ENCODE measurements around the gene PRICKLE4.

PRICKLE4 gene

DNA sequence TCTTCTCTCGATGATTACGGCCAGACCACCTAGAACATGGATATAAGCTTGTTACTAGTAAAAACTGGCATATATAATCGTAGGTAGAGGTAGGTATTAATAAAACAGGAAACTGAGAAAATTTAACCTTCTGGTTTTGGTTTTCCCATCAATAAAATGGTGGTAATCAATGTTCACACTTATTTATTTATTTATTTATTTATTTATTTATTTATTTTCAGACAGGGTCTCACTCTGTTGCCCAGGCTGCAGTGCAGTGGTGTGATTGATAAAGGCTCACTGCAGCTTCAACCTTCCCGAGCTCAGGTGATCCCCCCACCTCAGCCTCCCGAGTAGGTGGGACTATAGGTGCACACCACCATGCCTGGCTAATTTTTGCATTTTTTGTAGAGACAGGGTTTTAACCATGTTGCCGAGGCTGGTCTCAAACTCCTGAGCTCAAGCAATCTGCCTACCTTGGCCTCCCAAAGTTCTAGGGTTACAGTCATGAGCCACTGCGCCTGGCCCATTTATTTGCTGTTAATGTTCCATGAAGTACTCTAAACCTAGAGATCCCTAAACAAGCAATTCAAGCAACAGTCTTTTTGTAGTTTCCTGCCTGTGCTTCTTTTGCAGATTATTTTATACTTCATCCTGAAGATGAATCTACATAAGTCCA, 18.4 kb downstream of the PRICKLE4 start (continued):
- TF ChIP-seq, protein P1, sequence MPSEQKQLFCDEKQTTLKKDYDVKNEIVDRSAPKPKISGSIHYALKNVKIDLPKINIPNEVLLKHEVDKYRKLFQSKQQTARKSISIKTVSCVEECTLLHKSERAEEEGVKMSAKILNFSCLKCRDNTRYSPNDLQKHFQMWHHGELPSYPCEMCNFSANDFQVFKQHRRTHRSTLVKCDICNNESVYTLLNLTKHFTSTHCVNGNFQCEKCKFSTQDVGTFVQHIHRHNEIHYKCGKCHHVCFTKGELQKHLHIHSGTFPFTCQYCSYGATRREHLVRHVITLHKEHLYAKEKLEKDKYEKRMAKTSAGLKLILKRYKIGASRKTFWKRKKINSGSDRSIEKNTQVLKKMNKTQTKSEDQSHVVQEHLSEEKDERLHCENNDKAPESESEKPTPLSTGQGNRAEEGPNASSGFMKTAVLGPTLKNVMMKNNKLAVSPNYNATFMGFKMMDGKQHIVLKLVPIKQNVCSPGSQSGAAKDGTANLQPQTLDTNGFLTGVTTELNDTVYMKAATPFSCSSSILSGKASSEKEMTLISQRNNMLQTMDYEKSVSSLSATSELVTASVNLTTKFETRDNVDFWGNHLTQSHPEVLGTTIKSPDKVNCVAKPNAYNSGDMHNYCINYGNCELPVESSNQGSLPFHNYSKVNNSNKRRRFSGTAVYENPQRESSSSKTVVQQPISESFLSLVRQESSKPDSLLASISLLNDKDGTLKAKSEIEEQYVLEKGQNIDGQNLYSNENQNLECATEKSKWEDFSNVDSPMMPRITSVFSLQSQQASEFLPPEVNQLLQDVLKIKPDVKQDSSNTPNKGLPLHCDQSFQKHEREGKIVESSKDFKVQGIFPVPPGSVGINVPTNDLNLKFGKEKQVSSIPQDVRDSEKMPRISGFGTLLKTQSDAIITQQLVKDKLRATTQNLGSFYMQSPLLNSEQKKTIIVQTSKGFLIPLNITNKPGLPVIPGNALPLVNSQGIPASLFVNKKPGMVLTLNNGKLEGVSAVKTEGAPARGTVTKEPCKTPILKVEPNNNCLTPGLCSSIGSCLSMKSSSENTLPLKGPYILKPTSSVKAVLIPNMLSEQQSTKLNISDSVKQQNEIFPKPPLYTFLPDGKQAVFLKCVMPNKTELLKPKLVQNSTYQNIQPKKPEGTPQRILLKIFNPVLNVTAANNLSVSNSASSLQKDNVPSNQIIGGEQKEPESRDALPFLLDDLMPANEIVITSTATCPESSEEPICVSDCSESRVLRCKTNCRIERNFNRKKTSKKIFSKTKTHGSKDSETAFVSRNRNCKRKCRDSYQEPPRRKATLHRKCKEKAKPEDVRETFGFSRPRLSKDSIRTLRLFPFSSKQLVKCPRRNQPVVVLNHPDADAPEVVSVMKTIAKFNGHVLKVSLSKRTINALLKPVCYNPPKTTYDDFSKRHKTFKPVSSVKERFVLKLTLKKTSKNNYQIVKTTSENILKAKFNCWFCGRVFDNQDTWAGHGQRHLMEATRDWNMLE (tag by site-specific recombination; conservative IDR thresholded peaks at IDR 0.05; ENCODE audit: low read depth), result peak; percentile 89
- no peak for TF ChIP-seq ZFHX2 (tag by site-specific recombination; conservative IDR thresholded peaks at IDR 0.05)
- TF ChIP-seq ZNF777 (tag by site-specific recombination; IDR thresholded peaks at IDR 0.05; ENCODE audit: borderline replicate concordance), result no peak
- TF ChIP-seq OSR2 (tag by site-specific recombination; IDR thresholded peaks at IDR 0.05), result no peak
- TF ChIP-seq, protein P2, sequence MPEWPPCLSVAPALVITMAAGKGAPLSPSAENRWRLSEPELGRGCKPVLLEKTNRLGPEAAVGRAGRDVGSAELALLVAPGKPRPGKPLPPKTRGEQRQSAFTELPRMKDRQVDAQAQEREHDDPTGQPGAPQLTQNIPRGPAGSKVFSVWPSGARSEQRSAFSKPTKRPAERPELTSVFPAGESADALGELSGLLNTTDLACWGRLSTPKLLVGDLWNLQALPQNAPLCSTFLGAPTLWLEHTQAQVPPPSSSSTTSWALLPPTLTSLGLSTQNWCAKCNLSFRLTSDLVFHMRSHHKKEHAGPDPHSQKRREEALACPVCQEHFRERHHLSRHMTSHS (tag by site-specific recombination; IDR thresholded peaks at IDR 0.05), result no peak
- no peak for TF ChIP-seq ZSCAN16 (tag by site-specific recombination; IDR thresholded peaks at IDR 0.05)
- TF ChIP-seq ZNF221 (tag by site-specific recombination; IDR thresholded peaks at IDR 0.05; ENCODE audit: borderline replicate concordance), result no peak
- no peak for TF ChIP-seq ZNF561 (tag by site-specific recombination; IDR thresholded peaks at IDR 0.05; ENCODE audit: borderline replicate concordance)
- no peak for TF ChIP-seq KLF10 (tag by site-specific recombination; IDR thresholded peaks at IDR 0.05)
- peak; percentile 91 for TF ChIP-seq ZNF426 (tag by site-specific recombination; IDR thresholded peaks at IDR 0.05)
- no peak for TF ChIP-seq ZNF169 (tag by site-specific recombination; IDR thresholded peaks at IDR 0.05)
- TF ChIP-seq, protein P3, sequence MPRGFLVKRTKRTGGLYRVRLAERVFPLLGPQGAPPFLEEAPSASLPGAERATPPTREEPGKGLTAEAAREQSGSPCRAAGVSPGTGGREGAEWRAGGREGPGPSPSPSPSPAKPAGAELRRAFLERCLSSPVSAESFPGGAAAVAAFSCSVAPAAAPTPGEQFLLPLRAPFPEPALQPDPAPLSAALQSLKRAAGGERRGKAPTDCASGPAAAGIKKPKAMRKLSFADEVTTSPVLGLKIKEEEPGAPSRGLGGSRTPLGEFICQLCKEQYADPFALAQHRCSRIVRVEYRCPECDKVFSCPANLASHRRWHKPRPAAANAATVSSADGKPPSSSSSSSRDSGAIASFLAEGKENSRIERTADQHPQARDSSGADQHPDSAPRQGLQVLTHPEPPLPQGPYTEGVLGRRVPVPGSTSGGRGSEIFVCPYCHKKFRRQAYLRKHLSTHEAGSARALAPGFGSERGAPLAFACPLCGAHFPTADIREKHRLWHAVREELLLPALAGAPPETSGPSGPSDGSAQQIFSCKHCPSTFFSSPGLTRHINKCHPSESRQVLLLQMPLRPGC (tag by site-specific recombination; IDR thresholded peaks at IDR 0.05), result no peak
- TF ChIP-seq SETDB1 (IDR thresholded peaks at IDR 0.05; ENCODE audit: insufficient read length, low read length), result no peak
- peak; percentile 95 for TF ChIP-seq ZNF394 (tag by site-specific recombination; IDR thresholded peaks at IDR 0.05; ENCODE audit: borderline replicate concordance)
- TF ChIP-seq, protein P4, sequence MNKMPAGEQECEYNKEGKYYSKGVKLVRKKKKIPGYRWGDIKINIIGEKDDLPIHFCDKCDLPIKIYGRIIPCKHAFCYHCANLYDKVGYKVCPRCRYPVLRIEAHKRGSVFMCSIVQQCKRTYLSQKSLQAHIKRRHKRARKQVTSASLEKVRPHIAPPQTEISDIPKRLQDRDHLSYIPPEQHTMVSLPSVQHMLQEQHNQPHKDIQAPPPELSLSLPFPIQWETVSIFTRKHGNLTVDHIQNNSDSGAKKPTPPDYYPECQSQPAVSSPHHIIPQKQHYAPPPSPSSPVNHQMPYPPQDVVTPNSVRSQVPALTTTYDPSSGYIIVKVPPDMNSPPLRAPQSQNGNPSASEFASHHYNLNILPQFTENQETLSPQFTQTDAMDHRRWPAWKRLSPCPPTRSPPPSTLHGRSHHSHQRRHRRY (tag by site-specific recombination; IDR thresholded peaks at IDR 0.05), result no peak
- no peak for TF ChIP-seq ZNF48 (tag by site-specific recombination; IDR thresholded peaks at IDR 0.05)
- TF ChIP-seq HOXA7 (CRISPR knock-in tag; IDR thresholded peaks at IDR 0.05; ENCODE audit: borderline replicate concordance), result no peak
- no peak for TF ChIP-seq ZIC2 (tag by site-specific recombination; IDR thresholded peaks at IDR 0.05)
- TF ChIP-seq ZNF514 (tag by site-specific recombination; IDR thresholded peaks at IDR 0.05), result no peak
- TF ChIP-seq ZNF701 (tag by site-specific recombination; IDR thresholded peaks at IDR 0.05), result no peak
- no peak for TF ChIP-seq BCL11A (tag by site-specific recombination; IDR thresholded peaks at IDR 0.05; ENCODE audit: low read depth)
- TF ChIP-seq ZNF114 (tag by site-specific recombination; IDR thresholded peaks at IDR 0.05), result no peak
- no peak for TF ChIP-seq ZNF2 (tag by site-specific recombination; IDR thresholded peaks at IDR 0.05)
- TF ChIP-seq, protein P5, sequence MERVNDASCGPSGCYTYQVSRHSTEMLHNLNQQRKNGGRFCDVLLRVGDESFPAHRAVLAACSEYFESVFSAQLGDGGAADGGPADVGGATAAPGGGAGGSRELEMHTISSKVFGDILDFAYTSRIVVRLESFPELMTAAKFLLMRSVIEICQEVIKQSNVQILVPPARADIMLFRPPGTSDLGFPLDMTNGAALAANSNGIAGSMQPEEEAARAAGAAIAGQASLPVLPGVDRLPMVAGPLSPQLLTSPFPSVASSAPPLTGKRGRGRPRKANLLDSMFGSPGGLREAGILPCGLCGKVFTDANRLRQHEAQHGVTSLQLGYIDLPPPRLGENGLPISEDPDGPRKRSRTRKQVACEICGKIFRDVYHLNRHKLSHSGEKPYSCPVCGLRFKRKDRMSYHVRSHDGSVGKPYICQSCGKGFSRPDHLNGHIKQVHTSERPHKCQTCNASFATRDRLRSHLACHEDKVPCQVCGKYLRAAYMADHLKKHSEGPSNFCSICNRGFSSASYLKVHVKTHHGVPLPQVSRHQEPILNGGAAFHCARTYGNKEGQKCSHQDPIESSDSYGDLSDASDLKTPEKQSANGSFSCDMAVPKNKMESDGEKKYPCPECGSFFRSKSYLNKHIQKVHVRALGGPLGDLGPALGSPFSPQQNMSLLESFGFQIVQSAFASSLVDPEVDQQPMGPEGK (tag by site-specific recombination; IDR thresholded peaks at IDR 0.05), result no peak
- TF ChIP-seq FEZF1 (tag by site-specific recombination; IDR thresholded peaks at IDR 0.05), result no peak
- no peak for TF ChIP-seq ZFP69B (tag by site-specific recombination; IDR thresholded peaks at IDR 0.05)
- TF ChIP-seq ZNF660 (tag by site-specific recombination; IDR thresholded peaks at IDR 0.05), result no peak
